ENCODE data around the gene LAMA3.

DNA sequence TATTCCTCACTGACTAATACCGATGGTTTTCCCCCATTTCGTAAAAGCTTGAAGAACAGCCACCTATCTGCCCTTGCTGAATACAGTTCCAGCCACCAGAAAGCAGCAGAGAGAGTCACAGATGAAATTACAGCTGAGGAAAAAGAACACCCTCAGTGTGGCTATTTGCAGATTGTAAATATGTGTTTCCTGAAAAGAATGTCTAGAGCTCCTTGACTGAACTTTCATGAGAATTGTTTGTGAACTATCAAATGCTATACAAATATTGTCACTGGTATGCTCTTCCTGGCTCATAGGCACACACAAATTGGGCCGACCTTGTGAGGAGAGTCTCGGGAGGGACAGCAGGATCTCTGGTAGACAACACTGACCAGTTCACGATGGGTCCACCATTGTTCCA, 267.2 kb downstream of the LAMA3 start:
- TF ChIP-seq CTCF (conservative IDR thresholded peaks at IDR 0.05 in 1 of 2, IDR thresholded peaks at IDR 0.05 in 1 of 2; ENCODE audit: extremely low read depth in 1 of 2, insufficient read depth in 1 of 2, low read depth in 1 of 2, low read length in 2 of 2) (peak in 1 of 2 donors; percentile 21), EZH2 (IDR thresholded peaks at IDR 0.05; ENCODE audit: borderline replicate concordance, low read length) (no peak)

All from mammary epithelial cell (primary cell).